Stomach smooth muscle (tissue), 2 donors: ENCODE measurements around the gene PTTG2.

Experiments used
- H3K27ac ChIP-seq: one replicate; pipeline ENCODE4 v1.7.0; 2013; ENCODE audit warnings: mild to moderate bottlenecking, low read length, inconsistent platforms
- H3K27me3 ChIP-seq, 2 donors: one replicate each; pipeline ENCODE4 v1.7.0; 2013; ENCODE audit warnings: low read length in 2 of 2; ENCODE audit not compliant: insufficient read depth in 2 of 2, control insufficient read depth in 1 of 2
- H3K36me3 ChIP-seq, 2 donors: one replicate each; pipeline ENCODE4 v1.7.0; 2013; ENCODE audit warnings: low read length in 2 of 2; ENCODE audit not compliant: control insufficient read depth in 2 of 2, insufficient read depth in 2 of 2
- H3K4me1 ChIP-seq: one replicate; pipeline ENCODE4 v1.7.0; 2013; ENCODE audit warnings: low read length; ENCODE audit not compliant: control insufficient read depth, insufficient read depth
- H3K4me3 ChIP-seq, 2 donors: one replicate each; pipeline ENCODE4 v1.7.0; 2013; ENCODE audit warnings: low read length in 2 of 2
- H3K9ac ChIP-seq, 2 donors: one replicate each; pipeline ENCODE4 v1.7.0; 2013; ENCODE audit warnings: low read length in 2 of 2, mild to moderate bottlenecking in 1 of 2
- H3K9me3 ChIP-seq, 2 donors: one replicate each; pipeline ENCODE4 v1.7.0; 2013; ENCODE audit warnings: low read length in 2 of 2; ENCODE audit not compliant: control insufficient read depth in 2 of 2
- donor health status: healthy.
- donor health status: Pancreatic carcinoma.

Gene PTTG2

DNA sequence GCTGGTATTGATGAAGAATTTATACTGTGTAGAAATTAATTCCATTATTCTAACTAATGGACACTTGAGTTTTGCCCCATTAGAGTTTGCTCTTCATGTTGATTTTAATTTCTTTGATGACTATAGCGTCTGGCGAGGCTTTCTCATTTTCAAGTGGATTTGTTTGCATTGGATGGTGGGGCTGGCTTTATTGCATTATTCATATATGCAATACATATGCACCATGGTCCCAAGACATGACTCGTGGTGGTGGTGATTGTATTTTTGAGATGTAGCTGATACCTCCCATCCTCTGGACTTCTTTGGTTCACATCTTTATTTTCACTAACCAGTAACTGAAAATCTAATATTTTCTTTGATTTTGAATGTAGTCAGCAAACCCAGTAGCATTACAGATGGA, 39.8 kb downstream of the PTTG2 start:
- Histone ChIP-seq H3K27ac (no peak overlapping the region), H3K27me3 (no peaks in the 10 kb centered on the region), H3K9ac (no peak overlapping the region), H3K4me3 (no peak overlapping the region), H3K36me3 (no peaks in the 10 kb centered on the region), H3K9me3 (no peaks in the 10 kb centered on the region), H3K4me1 (peaks cover 49% of the 10 kb centered on the region)

DNA sequence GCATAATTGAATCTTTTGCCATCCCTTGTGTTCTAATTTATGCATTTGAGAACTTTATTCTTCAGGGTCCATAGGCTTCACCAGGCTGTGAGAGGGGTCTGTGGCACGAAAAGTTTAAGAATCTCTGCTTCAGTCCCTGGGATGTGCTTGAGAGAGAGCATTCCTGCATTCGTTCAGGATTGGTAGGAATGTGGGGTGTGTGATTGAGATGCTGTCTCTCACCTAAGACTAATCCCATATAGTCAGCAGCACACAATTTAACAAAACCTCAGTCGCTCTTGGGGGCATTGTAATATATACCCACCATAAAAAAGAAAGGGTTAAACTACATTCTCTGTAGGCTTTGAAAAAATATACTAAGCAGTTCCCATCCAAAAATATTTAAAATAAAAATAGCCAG, 41.7 kb downstream of the PTTG2 start:
- Histone ChIP-seq H3K27me3 (no peaks in the 10 kb centered on the region), H3K36me3 (no peaks in the 10 kb centered on the region), H3K9me3 (no peaks in the 10 kb centered on the region), H3K9ac (no peak overlapping the region), H3K27ac (no peak overlapping the region), H3K4me1 (peaks cover 41% of the 10 kb centered on the region), H3K4me3 (no peak overlapping the region)

DNA sequence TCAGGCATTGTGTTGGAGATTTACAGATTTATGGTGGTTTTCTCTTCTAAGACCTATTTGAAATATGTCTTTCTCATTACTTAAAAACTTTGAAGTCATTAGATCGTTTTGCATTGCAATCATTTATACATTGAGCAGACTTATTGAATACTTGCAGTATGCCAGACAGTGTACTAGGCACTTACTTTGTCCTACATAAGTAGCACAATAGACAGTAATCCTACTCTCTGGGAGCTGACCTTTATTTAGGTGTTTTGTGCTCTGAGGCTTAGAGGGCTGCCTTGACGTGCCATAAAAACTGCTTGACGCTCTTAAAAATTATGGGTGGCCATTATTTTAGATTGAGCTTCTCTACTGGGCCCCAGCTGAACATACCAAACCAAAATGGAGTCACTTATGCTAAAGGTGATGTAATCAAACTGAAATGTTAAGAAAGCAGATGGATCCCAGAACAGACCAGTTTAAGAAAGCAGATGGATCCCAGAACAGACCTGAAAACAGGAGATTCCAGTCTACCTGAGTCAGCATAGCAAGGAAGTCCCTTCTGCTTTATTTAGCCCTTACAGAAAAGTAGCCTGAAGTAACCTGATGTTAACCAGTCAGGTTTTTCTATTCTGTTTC, 42.4 kb downstream of the PTTG2 start:
- Histone ChIP-seq H3K9ac (no peak overlapping the region), H3K27me3 (no peaks in the 10 kb centered on the region), H3K36me3 (no peaks in the 10 kb centered on the region), H3K4me3 (no peak overlapping the region), H3K27ac (no peak overlapping the region), H3K4me1 (peaks cover 38% of the 10 kb centered on the region), H3K9me3 (no peaks in the 10 kb centered on the region)

DNA sequence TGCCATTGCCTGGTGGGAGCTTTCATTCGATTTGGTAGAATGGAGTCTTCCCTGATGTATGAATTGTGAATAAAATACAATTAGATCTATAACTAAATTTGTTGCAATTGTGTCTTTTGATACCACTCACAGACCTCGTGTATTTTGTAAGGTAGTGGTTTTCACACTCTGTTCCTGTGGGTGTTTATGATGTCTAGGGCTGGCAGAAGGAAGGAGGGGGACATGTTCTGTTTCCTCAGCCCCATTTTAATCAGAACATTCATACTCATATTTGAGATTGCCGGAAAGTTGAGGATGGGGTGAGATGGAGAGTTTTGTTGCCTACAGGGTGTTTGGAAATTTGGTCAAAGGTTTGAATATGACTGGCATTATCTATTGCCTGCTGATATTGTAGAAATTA, 42.9 kb downstream of the PTTG2 start:
- peaks cover 32% of the 10 kb centered on the region for H3K4me1 ChIP-seq

DNA sequence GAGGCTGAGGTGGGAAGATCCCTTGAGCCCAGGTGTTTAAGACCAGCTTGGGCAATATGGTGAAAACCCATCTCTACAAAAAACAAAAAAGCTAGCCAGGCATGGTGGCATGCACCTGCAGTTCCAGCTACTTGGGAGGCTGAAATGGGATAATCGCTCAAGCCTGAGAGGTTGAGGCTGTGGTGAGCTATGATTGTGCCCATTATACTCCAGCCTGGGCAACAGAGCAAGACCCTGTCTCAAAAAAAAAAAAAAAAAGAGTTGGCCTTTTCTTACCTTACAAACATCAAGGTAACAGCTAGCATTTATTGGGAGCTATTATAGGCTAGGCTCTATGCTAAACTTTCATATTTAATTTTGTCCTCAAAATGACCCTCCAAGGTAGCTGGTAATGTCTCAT, 43.4 kb downstream of the PTTG2 start:
- Histone ChIP-seq H3K27me3 (no peaks in the 10 kb centered on the region), H3K4me1 (peaks cover 30% of the 10 kb centered on the region), H3K9ac (no peak overlapping the region), H3K36me3 (no peaks in the 10 kb centered on the region), H3K27ac (no peak overlapping the region), H3K4me3 (no peak overlapping the region), H3K9me3 (no peaks in the 10 kb centered on the region)

More for the DNA sequence above, 42.9 kb downstream of the PTTG2 start:
- Histone ChIP-seq H3K27ac (no peak overlapping the region), H3K36me3 (no peaks in the 10 kb centered on the region), H3K27me3 (no peaks in the 10 kb centered on the region), H3K4me3 (no peak overlapping the region), H3K9me3 (no peaks in the 10 kb centered on the region), H3K9ac (no peak overlapping the region)

DNA sequence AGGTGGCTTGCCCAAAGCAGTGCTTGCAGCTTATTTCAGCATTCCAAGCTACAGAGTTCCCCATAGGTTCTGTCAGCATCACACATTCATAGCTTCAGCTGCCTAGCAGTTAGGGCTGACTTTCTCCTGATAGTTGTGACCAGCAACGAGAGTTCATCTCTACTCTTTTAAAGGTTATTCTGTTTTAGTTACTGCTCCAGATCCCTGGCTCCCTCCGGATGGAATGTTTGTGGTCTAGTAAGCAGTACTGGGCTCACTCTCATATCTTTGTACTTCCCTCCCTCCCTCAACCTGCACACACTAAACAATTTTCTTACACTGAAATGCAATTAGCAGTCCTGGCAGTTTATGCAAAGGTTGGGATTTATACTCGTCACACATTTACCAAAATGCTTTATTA, 43.9 kb downstream of the PTTG2 start:
- H3K4me3 ChIP-seq, result peak overlapping the region in 1 of 2 donors; percentile 23
- no peak overlapping the region for H3K27ac ChIP-seq
- peaks cover 28% of the 10 kb centered on the region for H3K4me1 ChIP-seq
- H3K9ac ChIP-seq, result no peak overlapping the region
- no peaks in the 10 kb centered on the region for H3K27me3 ChIP-seq
- H3K36me3 ChIP-seq, result no peaks in the 10 kb centered on the region
- no peaks in the 10 kb centered on the region for H3K9me3 ChIP-seq

DNA sequence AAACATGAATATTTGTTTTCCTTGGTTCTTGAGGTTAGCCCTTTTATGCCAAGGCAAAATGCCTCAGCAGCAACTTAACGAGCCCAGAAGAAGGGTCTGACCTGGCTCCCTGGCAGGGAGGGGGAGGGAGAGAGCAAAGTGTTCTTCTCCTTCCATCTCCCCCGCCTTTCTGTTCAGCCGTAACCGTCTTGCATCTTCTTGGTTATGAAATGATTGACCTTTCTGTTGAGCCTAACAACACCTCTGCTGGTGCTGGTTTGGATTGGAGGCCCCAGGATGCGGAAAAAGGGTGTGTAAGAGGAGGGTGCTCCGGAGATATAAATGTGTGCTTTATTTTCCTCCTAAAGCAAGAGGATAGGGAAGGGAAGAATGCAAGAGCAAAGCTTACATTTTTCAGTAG, 44.7 kb downstream of the PTTG2 start:
- peaks cover 31% of the 10 kb centered on the region for H3K4me1 ChIP-seq
- H3K9ac ChIP-seq, result peak overlapping the region in 1 of 2 donors; percentile 0
- no peaks in the 10 kb centered on the region for H3K27me3 ChIP-seq
- no peaks in the 10 kb centered on the region for H3K9me3 ChIP-seq
- H3K36me3 ChIP-seq, result no peaks in the 10 kb centered on the region
- peak overlapping the region; percentile 65 for H3K27ac ChIP-seq
- H3K4me3 ChIP-seq, result peak overlapping the region; percentile 1 to 52

DNA sequence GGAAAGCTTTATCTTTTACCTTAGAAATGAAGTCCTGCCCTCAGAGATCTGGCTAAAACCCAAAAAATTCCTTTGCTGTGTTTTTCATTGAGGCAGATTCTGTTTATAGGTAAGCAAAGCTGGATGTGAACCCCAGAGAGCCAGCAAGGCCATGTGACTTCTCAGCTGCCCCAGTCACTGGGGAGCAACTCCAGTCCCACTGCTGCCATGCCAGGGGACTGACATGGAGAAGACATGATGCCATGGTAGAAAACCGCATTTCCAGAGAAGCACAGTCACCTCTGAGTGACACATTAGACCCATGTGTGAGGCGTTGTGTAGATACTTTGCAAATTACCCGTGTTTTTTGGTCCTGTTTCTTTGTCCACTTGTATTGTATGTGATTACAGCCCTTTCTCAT, 45.4 kb downstream of the PTTG2 start:
- Histone ChIP-seq H3K27me3 (no peaks in the 10 kb centered on the region), H3K9ac (peak overlapping the region in 1 of 2 donors; percentile 14), H3K4me3 (peak overlapping the region in 1 of 2 donors; percentile 52), H3K4me1 (peaks cover 39% of the 10 kb centered on the region), H3K36me3 (no peaks in the 10 kb centered on the region), H3K27ac (peak overlapping the region; percentile 65), H3K9me3 (no peaks in the 10 kb centered on the region)

DNA sequence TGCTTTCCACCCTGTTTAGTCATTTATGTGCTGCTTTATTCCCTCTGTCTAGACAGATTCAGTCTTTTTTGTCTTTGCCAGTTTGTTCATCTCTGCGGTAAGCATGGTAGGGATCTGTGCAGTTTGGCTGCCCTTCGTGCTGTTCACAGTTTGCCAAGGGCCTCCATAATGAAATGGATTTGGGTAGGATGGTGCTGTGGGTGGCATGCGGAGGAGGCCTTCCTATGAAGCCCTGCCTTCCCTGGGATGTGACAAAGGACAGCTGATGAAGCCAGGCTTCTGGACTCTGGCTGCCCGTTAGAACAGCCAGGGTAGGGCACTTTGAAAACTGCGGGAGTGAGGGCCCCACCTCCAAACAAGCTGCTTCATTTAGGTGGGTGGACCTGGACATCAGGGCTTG, 47.4 kb downstream of the PTTG2 start:
- no peak overlapping the region for H3K4me3 ChIP-seq
- no peaks in the 10 kb centered on the region for H3K36me3 ChIP-seq
- H3K27ac ChIP-seq, result peak overlapping the region; percentile 12
- no peaks in the 10 kb centered on the region for H3K27me3 ChIP-seq
- H3K9ac ChIP-seq, result no peak overlapping the region
- H3K4me1 ChIP-seq, result peaks cover 36% of the 10 kb centered on the region
- H3K9me3 ChIP-seq, result no peaks in the 10 kb centered on the region

DNA sequence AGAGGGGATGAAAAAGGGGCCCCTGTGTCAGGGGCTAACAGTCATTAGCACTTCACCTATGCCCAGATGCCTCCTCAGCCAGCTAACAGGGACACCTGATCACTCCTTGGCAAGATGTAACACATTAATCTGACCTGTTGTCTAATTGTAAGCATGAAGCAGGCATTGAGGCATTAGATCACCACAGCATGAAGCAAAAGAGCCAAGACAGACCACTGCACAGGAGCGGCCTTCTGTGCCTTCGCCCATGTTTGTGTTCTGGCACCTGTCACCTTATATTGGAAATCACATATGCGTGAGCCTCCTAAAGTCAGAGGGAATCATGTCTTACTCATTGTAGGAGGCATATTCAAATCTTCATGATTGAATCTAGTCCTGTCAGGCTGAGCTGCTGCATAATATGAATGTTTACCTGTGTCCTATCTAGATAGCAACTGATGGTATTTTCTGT, 48.4 kb downstream of the PTTG2 start:
- Histone ChIP-seq H3K27ac (no peak overlapping the region), H3K4me1 (peaks cover 34% of the 10 kb centered on the region), H3K27me3 (no peaks in the 10 kb centered on the region), H3K9me3 (no peaks in the 10 kb centered on the region), H3K36me3 (no peaks in the 10 kb centered on the region), H3K4me3 (peak overlapping the region in 1 of 2 donors; percentile 0), H3K9ac (no peak overlapping the region)

DNA sequence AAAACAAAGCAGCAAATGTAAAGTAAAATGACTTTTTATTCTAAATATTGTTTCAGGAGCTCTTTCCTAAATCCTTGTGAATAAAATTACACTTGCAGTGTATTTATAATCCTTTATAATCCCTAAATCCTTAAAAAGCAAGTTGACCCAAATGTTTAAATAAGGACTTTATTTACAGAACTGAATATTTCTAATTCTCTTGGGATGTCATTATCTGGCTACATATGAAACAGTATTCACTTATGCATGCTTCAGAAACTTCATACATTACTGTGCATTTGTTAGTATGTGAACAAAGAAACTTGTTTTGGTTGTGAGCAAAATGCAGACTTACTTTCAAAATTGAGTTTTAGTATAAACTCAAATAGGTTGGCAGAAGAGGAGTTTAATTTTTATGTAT, 49.2 kb downstream of the PTTG2 start:
- no peak overlapping the region for H3K9ac ChIP-seq
- H3K27me3 ChIP-seq, result no peaks in the 10 kb centered on the region
- no peaks in the 10 kb centered on the region for H3K36me3 ChIP-seq
- no peaks in the 10 kb centered on the region for H3K9me3 ChIP-seq
- H3K4me1 ChIP-seq, result peaks cover 38% of the 10 kb centered on the region
- no peak overlapping the region for H3K27ac ChIP-seq
- no peak overlapping the region for H3K4me3 ChIP-seq
